ENCODE results near the gene UFC1. TPM values are rescaled to one million over a fixed set of nuclear protein-coding genes. Genes with fewer than 3 reads are reported as not detected.

Gene UFC1
- total RNA-seq, 1 experiment from 2014 or later: 127 TPM

DNA sequence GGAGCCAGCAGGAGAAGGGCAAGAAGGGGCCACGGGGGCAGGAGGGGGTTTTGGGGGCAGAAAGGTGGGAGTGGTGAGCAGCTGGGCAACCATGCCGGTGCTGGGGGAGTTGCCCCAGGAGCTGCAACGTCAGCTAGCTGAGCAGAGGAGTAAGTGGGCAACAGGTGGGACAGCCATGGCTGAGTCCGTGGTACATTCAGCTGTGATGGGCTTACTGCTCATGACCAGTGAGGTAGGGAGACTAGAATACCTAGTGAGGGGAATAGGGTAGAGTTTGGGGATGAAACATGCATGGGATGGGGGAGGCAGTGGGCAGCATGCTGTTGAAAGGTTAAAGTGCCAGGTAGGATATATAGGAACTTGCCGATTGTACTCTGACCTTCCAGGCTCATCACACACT lies 7.9 kb downstream of the UFC1 start:
- Histone ChIP-seq H3K27ac (ENCODE audit: low read length) (no peak overlapping the region), H3K4me1 (ENCODE audit: control insufficient read depth, insufficient read depth, low read length) (peaks cover 26% of the 10 kb centered on the region), H3K9me3 (ENCODE audit: control insufficient read depth, insufficient read depth, low read depth, low read length) (no peaks in the 10 kb centered on the region), H3K36me3 (ENCODE audit: control insufficient read depth, insufficient read depth, low read length) (peaks cover 11% of the 10 kb centered on the region), H3K4me3 (ENCODE audit: low read depth in 2 of 2, low read length in 2 of 2) (no peak overlapping the region), H3K27me3 (ENCODE audit: control insufficient read depth, insufficient read depth, low read length) (no peaks in the 10 kb centered on the region)
- TF ChIP-seq SIN3A (IDR thresholded peaks at IDR 0.05; ENCODE audit: borderline replicate concordance, insufficient read depth, low read depth, low read length): no peak
- TF ChIP-seq TCF7L2 (IDR thresholded peaks at IDR 0.05; ENCODE audit: low read depth, low read length): no peak
- TF ChIP-seq POLR2AphosphoS5 (IDR thresholded peaks at IDR 0.05; ENCODE audit: low read depth, low read length): no peak
- TF ChIP-seq, protein P1, sequence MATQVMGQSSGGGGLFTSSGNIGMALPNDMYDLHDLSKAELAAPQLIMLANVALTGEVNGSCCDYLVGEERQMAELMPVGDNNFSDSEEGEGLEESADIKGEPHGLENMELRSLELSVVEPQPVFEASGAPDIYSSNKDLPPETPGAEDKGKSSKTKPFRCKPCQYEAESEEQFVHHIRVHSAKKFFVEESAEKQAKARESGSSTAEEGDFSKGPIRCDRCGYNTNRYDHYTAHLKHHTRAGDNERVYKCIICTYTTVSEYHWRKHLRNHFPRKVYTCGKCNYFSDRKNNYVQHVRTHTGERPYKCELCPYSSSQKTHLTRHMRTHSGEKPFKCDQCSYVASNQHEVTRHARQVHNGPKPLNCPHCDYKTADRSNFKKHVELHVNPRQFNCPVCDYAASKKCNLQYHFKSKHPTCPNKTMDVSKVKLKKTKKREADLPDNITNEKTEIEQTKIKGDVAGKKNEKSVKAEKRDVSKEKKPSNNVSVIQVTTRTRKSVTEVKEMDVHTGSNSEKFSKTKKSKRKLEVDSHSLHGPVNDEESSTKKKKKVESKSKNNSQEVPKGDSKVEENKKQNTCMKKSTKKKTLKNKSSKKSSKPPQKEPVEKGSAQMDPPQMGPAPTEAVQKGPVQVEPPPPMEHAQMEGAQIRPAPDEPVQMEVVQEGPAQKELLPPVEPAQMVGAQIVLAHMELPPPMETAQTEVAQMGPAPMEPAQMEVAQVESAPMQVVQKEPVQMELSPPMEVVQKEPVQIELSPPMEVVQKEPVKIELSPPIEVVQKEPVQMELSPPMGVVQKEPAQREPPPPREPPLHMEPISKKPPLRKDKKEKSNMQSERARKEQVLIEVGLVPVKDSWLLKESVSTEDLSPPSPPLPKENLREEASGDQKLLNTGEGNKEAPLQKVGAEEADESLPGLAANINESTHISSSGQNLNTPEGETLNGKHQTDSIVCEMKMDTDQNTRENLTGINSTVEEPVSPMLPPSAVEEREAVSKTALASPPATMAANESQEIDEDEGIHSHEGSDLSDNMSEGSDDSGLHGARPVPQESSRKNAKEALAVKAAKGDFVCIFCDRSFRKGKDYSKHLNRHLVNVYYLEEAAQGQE (IDR thresholded peaks at IDR 0.05; ENCODE audit: insufficient read depth in 1 of 2, low read depth in 2 of 2, low read length in 1 of 2): no peak
- no TSS peak for BruUV-seq (replicated peaks)
- intact Hi-C loops (cut with micrococcal nuclease; ENCODE audit: unreplicated experiment): no loop called here
- ATAC-seq (no peak), DNase-seq (ENCODE audit: low read depth, low spot score) (no peak)
- ChIA-PET CTCF (no interaction called here), POLR2A (no interaction called here)
- in situ Hi-C loops (cut with HindIII; ENCODE audit: low pct_unique_long_range_greater_than_20kb, low sequenced_read_pairs): no loop called here

DNA sequence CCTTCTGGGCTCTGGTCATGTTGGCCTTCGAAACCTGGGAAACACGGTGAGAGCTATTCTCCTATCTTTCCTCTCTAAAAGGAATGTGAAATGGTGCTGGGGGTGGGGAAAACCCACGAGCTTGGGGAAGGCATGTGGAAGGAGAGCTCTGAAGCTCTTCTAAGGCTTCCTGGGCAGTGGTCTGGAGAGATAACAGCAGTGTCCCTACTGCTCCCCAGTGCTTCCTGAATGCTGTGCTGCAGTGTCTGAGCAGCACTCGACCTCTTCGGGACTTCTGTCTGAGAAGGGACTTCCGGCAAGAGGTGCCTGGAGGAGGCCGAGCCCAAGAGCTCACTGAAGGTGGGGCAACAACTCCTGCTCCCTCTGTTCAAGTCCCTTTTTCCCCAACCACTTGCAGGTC lies 8.3 kb downstream of the UFC1 start:
- TF ChIP-seq, protein P2, sequence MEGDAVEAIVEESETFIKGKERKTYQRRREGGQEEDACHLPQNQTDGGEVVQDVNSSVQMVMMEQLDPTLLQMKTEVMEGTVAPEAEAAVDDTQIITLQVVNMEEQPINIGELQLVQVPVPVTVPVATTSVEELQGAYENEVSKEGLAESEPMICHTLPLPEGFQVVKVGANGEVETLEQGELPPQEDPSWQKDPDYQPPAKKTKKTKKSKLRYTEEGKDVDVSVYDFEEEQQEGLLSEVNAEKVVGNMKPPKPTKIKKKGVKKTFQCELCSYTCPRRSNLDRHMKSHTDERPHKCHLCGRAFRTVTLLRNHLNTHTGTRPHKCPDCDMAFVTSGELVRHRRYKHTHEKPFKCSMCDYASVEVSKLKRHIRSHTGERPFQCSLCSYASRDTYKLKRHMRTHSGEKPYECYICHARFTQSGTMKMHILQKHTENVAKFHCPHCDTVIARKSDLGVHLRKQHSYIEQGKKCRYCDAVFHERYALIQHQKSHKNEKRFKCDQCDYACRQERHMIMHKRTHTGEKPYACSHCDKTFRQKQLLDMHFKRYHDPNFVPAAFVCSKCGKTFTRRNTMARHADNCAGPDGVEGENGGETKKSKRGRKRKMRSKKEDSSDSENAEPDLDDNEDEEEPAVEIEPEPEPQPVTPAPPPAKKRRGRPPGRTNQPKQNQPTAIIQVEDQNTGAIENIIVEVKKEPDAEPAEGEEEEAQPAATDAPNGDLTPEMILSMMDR (IDR thresholded peaks at IDR 0.05): no peak
- TF ChIP-seq, protein P1 (IDR thresholded peaks at IDR 0.05; ENCODE audit: insufficient read depth in 1 of 2, low read depth in 2 of 2, low read length in 1 of 2): no peak
- no peak for TF ChIP-seq SIN3A (IDR thresholded peaks at IDR 0.05; ENCODE audit: borderline replicate concordance, insufficient read depth, low read depth, low read length)
- TF ChIP-seq TCF7L2 (IDR thresholded peaks at IDR 0.05; ENCODE audit: low read depth, low read length): no peak
- no peak for TF ChIP-seq POLR2AphosphoS5 (IDR thresholded peaks at IDR 0.05; ENCODE audit: low read depth, low read length)
- ChIA-PET POLR2A (no interaction called here), CTCF (no interaction called here)
- H3K36me3 ChIP-seq (ENCODE audit: control insufficient read depth, insufficient read depth, low read length): peaks cover 11% of the 10 kb centered on the region
- no peak for ATAC-seq
- no peak for DNase-seq (ENCODE audit: low read depth, low spot score)
- peaks cover 27% of the 10 kb centered on the region for H3K4me1 ChIP-seq (ENCODE audit: control insufficient read depth, insufficient read depth, low read length)
- no peak overlapping the region for H3K27ac ChIP-seq (ENCODE audit: low read length)
- in situ Hi-C loops (cut with HindIII; ENCODE audit: low pct_unique_long_range_greater_than_20kb, low sequenced_read_pairs) (no loop called here), intact Hi-C loops (cut with micrococcal nuclease; ENCODE audit: unreplicated experiment) (no loop called here)
- H3K4me3 ChIP-seq (ENCODE audit: low read depth in 2 of 2, low read length in 2 of 2): no peak overlapping the region
- BruUV-seq (replicated peaks): no TSS peak
- H3K9me3 ChIP-seq (ENCODE audit: control insufficient read depth, insufficient read depth, low read depth, low read length): no peaks in the 10 kb centered on the region
- no peaks in the 10 kb centered on the region for H3K27me3 ChIP-seq (ENCODE audit: control insufficient read depth, insufficient read depth, low read length)
